ENCODE results near the gene ESPNL. TPM values are rescaled to one million over a fixed set of nuclear protein-coding genes. Genes with fewer than 3 reads are reported as not detected.

The ESPNL gene
- total and polyA plus RNA-seq, 2 of the 4 experiments (the other 2 are of a cell fraction) = 2.0 TPM

DNA sequence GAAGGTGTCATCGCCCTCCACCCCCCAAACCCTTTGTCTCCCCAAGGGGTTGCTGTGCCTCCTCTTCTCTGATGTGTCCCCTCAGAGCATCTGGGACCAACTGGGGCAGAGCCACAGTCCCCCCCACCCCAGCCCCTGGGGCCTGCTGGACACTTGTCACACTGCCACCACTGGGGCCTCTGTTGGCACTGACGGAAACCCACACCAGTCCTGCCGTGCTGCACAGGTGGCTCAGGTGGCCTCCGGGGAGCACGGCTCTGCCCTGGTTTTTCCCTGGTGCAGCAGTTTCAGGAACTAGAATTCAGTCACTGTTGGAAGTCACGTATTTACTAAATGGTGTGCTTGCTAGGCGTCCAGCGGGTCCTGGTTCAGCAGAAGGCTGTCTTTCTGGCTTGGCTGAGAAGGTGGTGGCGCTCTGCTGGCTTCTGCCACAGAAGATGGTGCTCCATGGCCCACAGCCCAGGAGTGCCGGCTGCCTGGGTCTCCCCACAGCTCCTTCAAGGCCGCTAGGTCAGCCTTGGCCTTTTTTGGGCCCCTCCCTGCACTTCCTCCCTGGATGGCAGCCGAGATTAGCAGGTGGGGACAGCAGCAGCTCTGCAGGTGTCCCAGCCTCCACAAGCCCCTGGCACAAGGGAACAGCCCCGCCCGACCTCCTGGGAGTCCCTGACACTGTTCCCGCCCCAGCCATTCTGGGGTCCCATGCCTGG, 19.8 kb downstream of the ESPNL start:
- no peak for ATAC-seq (ENCODE audit: low read depth)
- no peak for TF ChIP-seq RAD21 (IDR thresholded peaks at IDR 0.05; ENCODE audit: low read length)
- TF ChIP-seq FOS (IDR thresholded peaks at IDR 0.05; ENCODE audit: low read depth, low read length) = no peak
- TF ChIP-seq POLR2A (IDR thresholded peaks at IDR 0.05; ENCODE audit: low read depth, low read length) = no peak
- TF ChIP-seq, protein P1, sequence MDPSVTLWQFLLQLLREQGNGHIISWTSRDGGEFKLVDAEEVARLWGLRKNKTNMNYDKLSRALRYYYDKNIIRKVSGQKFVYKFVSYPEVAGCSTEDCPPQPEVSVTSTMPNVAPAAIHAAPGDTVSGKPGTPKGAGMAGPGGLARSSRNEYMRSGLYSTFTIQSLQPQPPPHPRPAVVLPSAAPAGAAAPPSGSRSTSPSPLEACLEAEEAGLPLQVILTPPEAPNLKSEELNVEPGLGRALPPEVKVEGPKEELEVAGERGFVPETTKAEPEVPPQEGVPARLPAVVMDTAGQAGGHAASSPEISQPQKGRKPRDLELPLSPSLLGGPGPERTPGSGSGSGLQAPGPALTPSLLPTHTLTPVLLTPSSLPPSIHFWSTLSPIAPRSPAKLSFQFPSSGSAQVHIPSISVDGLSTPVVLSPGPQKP (IDR thresholded peaks at IDR 0.05; ENCODE audit: borderline replicate concordance, low read depth, low read length) = no peak
- no peak for TF ChIP-seq SMC3 (IDR thresholded peaks at IDR 0.05; ENCODE audit: low read depth, low read length)
- TF ChIP-seq RFX5 (IDR thresholded peaks at IDR 0.05; ENCODE audit: low read depth, low read length) = no peak
- TF ChIP-seq NFE2L2 (IDR thresholded peaks at IDR 0.05; ENCODE audit: low read depth, low read length) = no peak
- TF ChIP-seq, protein P2, sequence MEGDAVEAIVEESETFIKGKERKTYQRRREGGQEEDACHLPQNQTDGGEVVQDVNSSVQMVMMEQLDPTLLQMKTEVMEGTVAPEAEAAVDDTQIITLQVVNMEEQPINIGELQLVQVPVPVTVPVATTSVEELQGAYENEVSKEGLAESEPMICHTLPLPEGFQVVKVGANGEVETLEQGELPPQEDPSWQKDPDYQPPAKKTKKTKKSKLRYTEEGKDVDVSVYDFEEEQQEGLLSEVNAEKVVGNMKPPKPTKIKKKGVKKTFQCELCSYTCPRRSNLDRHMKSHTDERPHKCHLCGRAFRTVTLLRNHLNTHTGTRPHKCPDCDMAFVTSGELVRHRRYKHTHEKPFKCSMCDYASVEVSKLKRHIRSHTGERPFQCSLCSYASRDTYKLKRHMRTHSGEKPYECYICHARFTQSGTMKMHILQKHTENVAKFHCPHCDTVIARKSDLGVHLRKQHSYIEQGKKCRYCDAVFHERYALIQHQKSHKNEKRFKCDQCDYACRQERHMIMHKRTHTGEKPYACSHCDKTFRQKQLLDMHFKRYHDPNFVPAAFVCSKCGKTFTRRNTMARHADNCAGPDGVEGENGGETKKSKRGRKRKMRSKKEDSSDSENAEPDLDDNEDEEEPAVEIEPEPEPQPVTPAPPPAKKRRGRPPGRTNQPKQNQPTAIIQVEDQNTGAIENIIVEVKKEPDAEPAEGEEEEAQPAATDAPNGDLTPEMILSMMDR (conservative IDR thresholded peaks at IDR 0.05; ENCODE audit: low read depth, low read length) = no peak
- TF ChIP-seq BHLHE40 (IDR thresholded peaks at IDR 0.05; ENCODE audit: low read depth, low read length) = no peak
- no peak for TF ChIP-seq CEBPB (IDR thresholded peaks at IDR 0.05; ENCODE audit: low read depth, low read length)
- no peak for TF ChIP-seq MAZ (IDR thresholded peaks at IDR 0.05; ENCODE audit: borderline replicate concordance, low read depth, low read length)
- no peak for TF ChIP-seq MXI1 (IDR thresholded peaks at IDR 0.05; ENCODE audit: borderline replicate concordance, low read depth, low read length)
- no peak for TF ChIP-seq CHD1 (IDR thresholded peaks at IDR 0.05; ENCODE audit: low read depth, low read length)
- TF ChIP-seq, protein P3, sequence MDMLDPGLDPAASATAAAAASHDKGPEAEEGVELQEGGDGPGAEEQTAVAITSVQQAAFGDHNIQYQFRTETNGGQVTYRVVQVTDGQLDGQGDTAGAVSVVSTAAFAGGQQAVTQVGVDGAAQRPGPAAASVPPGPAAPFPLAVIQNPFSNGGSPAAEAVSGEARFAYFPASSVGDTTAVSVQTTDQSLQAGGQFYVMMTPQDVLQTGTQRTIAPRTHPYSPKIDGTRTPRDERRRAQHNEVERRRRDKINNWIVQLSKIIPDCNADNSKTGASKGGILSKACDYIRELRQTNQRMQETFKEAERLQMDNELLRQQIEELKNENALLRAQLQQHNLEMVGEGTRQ (IDR thresholded peaks at IDR 0.05; ENCODE audit: low read depth, low read length) = no peak
- TF ChIP-seq RCOR1 (IDR thresholded peaks at IDR 0.05; ENCODE audit: insufficient replicate concordance, low read length) = no peak

More for the DNA sequence above, 19.8 kb downstream of the ESPNL start:
- intact Hi-C loops (cut with micrococcal nuclease) = loop anchor here (1.0 to 5.0 kb wide), 2 partner anchors 143 to 263 kb away; partner anchors contain the start of gene RAMP1
- Histone ChIP-seq H4K5ac (ENCODE audit: low read depth, low read length) (no peak overlapping the region), H2BK20ac (ENCODE audit: low read depth, low read length) (no peak overlapping the region), H3K9me3 (ENCODE audit: control insufficient read depth, insufficient read depth, low read length) (no peaks in the 10 kb centered on the region), H3K56ac (ENCODE audit: extremely low read depth, insufficient read depth, low read length) (no peak overlapping the region), H3K36me3 (ENCODE audit: control insufficient read depth, insufficient read depth, low read length) (no peaks in the 10 kb centered on the region), H3K18ac (ENCODE audit: low read depth, low read length) (no peak overlapping the region), H2AK5ac (ENCODE audit: low read depth, low read length) (no peak overlapping the region), H4K8ac (ENCODE audit: low read depth in 2 of 2, low read length in 2 of 2) (no peak overlapping the region), H3K4me1 (ENCODE audit: control insufficient read depth, insufficient read depth, low read length) (peaks cover 4% of the 10 kb centered on the region; the same call in 1 of the 2 replicates), H3K14ac (replicated peaks; ENCODE audit: low read depth, low read length) (no peak overlapping the region), H3K27ac (ENCODE audit: insufficient read depth, low read length) (no peak overlapping the region), H3K27me3 (ENCODE audit: control insufficient read depth, insufficient read depth, low read length) (peaks cover 33% of the 10 kb centered on the region), H3K23ac (ENCODE audit: low read depth, low read length) (no peak overlapping the region), H4K20me1 (ENCODE audit: insufficient read depth, low read length) (no peaks in the 10 kb centered on the region), H2BK5ac (ENCODE audit: low read depth, low read length, poor library complexity, severe bottlenecking) (no peak overlapping the region), H2AFZ (replicated peaks; ENCODE audit: low read length, poor library complexity) (no peak overlapping the region), H3K79me1 (ENCODE audit: low read depth in 1 of 2, low read length in 2 of 2) (no peaks in the 10 kb centered on the region), H2AK9ac (replicated peaks; ENCODE audit: low read depth, low read length, poor library complexity) (no peak overlapping the region), H2BK120ac (ENCODE audit: low read depth, low read length) (no peak overlapping the region), H2BK15ac (ENCODE audit: low read depth, low read length) (no peak overlapping the region), H4K91ac (ENCODE audit: insufficient read depth, low read depth, low read length) (no peak overlapping the region), H3K9me1 (ENCODE audit: insufficient read depth, low read length) (peaks cover 5% of the 10 kb centered on the region; the same call in 1 of the 2 replicates), H3K4me2 (ENCODE audit: low read depth, low read length) (no peak overlapping the region), H3K9ac (ENCODE audit: low read depth, low read length) (no peak overlapping the region), H3K4me3 (ENCODE audit: insufficient read depth, low read depth, low read length) (no peak overlapping the region), H3K4ac (ENCODE audit: low read depth, low read length) (no peak overlapping the region)
- ChIA-PET POLR2A (ENCODE audit: unreplicated experiment) (no interaction called here), CTCF (interaction anchor here (0.6 to 1.2 kb wide), 2 partner anchors 90 to 145 kb away, joined by 3 to 4 read pairs; no protein-coding TSS in a partner anchor)
- no TSS peak for BruUV-seq (replicated peaks)
- no peak for DNase-seq
- dilution Hi-C loops (cut with HindIII; ENCODE audit: low sequenced_read_pairs, unreplicated experiment) = no loop called here
- WGBS, 2 experiments (ENCODE audit: extremely low coverage in 2 of 2, insufficient read length in 1 of 2) = 67% methylated on average over 8 of the region's 15 CpGs; no CpG with 5 or more reads in 1 of the 2 experiments
- in situ Hi-C loops (cut with MboI; ENCODE audit: low sequenced_read_pairs) = no loop called here

All from IMR-90 (cell line).